ENCODE results near the gene APBB3.

The APBB3 gene

GRCh38 chr5:140554454-140554853, 9.9 kb downstream of the APBB3 start:
- peak in 2 of 4 experiments; percentile 47 to 58 for DNase-seq

- DNase-seq = peak in 2 of 4 experiments; percentile 22 to 43
These were observed 10.7 kb downstream of the APBB3 start for GRCh38 chr5:140553657-140554056.

GRCh38 chr5:140551872-140552271, 12.5 kb downstream of the APBB3 start:
- DNase-seq = no peak

GRCh38 chr5:140550147-140551079, 14.0 kb downstream of the APBB3 start:
- no peak for DNase-seq

- DNase-seq = peak; percentile 88 to 95 (median 92)
These were observed 14.9 kb downstream of the APBB3 start for GRCh38 chr5:140549237-140550144.

GRCh38 chr5:140548791-140549190, 15.6 kb downstream of the APBB3 start:
- no peak for DNase-seq

GRCh38 chr5:140548300-140548688, 16.1 kb downstream of the APBB3 start:
- DNase-seq = no peak

- DNase-seq = peak; percentile 97 to 98 (median 97)
These were observed 16.7 kb downstream of the APBB3 start, which contains the start of gene EIF4EBP3 for GRCh38 chr5:140547508-140548299. Gene EIF4EBP3 (plus strand): TSS chr5:140547662. CDS start chr5:140547738, 76 bp downstream.

- peak in 3 of 4 experiments; percentile 22 to 45 (median 41) for DNase-seq
These were observed 17.4 kb downstream of the APBB3 start for GRCh38 chr5:140546851-140547507.

- no peak for DNase-seq
These were observed 18.8 kb downstream of the APBB3 start for GRCh38 chr5:140545606-140546005.

- no peak for DNase-seq
These were observed 19.4 kb downstream of the APBB3 start for GRCh38 chr5:140544986-140545385.

- DNase-seq = no peak
These were observed 21.4 kb downstream of the APBB3 start for GRCh38 chr5:140542972-140543371.

GRCh38 chr5:140540227-140540626, 24.2 kb downstream of the APBB3 start:
- DNase-seq = no peak

- no peak for DNase-seq
These were observed 40.4 kb downstream of the APBB3 start for GRCh38 chr5:140524003-140524402.

GRCh38 chr5:140513124-140513523, 51.3 kb downstream of the APBB3 start:
- DNase-seq = no peak

- DNase-seq = no peak
These were observed 54.5 kb downstream of the APBB3 start for GRCh38 chr5:140509898-140510297.

Data from suppressor macrophage (primary cell).